WTC11 (cell line): Measurements from ENCODE around the gene PLET1. TPM values are rescaled to one million over a fixed set of nuclear protein-coding genes. Genes with fewer than 3 reads are reported as not detected.

ENCODE experiments used
- ATAC-seq: fragments of 200-7000 bp; cut with Tn5 transposase; 2 replicates; pipeline ENCODE4 v1.10.0; 2021; ENCODE audit warnings: mild to moderate bottlenecking, moderate library complexity
- CTCF ChIA-PET: fragments of 300-600 bp; sonication (Branson Sonifier 250); formaldehyde crosslinking; loops from one replicate; lab custom pipeline; 2021; ENCODE audit warnings: antibody characterized with exemption; lab: Charles Lee
- POLR2A ChIA-PET: fragments of 350-600 bp; sonication (Branson Sonifier 250); formaldehyde crosslinking; loops from one replicate; lab custom pipeline; 2021; ENCODE audit warnings: antibody characterized with exemption; lab: Charles Lee
- DNase-seq: peaks from one replicate; pipeline ENCODE4 v3.0.0; 2021; ENCODE audit warnings: low spot score
- H3K27ac Mint-ChIP-seq: 2 replicates; pipeline ENCODE4 v1.8.0; 2021; ENCODE audit warnings: mixed read lengths
- H3K27me3 Mint-ChIP-seq: 2 replicates; pipeline ENCODE4 v1.8.0; 2021; ENCODE audit warnings: low read depth, mild to moderate bottlenecking, moderate library complexity, mixed read lengths
- H3K36me3 Mint-ChIP-seq: 2 replicates; pipeline ENCODE4 v1.8.0; 2021; ENCODE audit warnings: mixed read lengths
- H3K4me1 Mint-ChIP-seq: 2 replicates; pipeline ENCODE4 v1.8.0; 2022; ENCODE audit warnings: mixed read lengths
- H3K4me3 Mint-ChIP-seq: 2 replicates; pipeline ENCODE4 v1.8.0; 2021; ENCODE audit warnings: mild to moderate bottlenecking, moderate library complexity, mixed read lengths
- H3K9me3 Mint-ChIP-seq: 2 replicates; pipeline ENCODE4 v1.8.0; 2021; ENCODE audit warnings: mixed read lengths
- CREM ChIP-seq: sonication (generic); formaldehyde crosslinking; IDR thresholded peaks from 2 replicates; pipeline ENCODE4 v1.8.1; 2022; ENCODE audit warnings: mild to moderate bottlenecking, missing genetic modification reagents, moderate library complexity
- ETV6 ChIP-seq: sonication (generic); formaldehyde crosslinking; IDR thresholded peaks from 2 replicates; pipeline ENCODE4 v1.8.1; 2022; ENCODE audit warnings: mild to moderate bottlenecking, missing genetic modification reagents
- FOXK1 ChIP-seq: sonication (generic); formaldehyde crosslinking; IDR thresholded peaks from 2 replicates; pipeline ENCODE4 v1.8.0; 2022; ENCODE audit warnings: mild to moderate bottlenecking, moderate library complexity, missing genetic modification reagents
- FOXP1 ChIP-seq: sonication (generic); formaldehyde crosslinking; IDR thresholded peaks from 2 replicates; pipeline ENCODE4 v1.8.0; 2022; ENCODE audit warnings: missing genetic modification reagents, mild to moderate bottlenecking, moderate library complexity, borderline replicate concordance
- GTF2I ChIP-seq: fragments of 250-450 bp; sonication (Bioruptor Pico); conservative IDR thresholded peaks from 2 replicates; pipeline ENCODE4 v1.4.0; 2021; ENCODE audit warnings: mild to moderate bottlenecking
- NFE2L1 ChIP-seq: sonication (generic); formaldehyde crosslinking; IDR thresholded peaks from 2 replicates; pipeline ENCODE4 v1.8.1; 2023; ENCODE audit warnings: missing genetic modification reagents
- NFYB ChIP-seq: sonication (generic); formaldehyde crosslinking; conservative IDR thresholded peaks from 2 replicates; pipeline ENCODE4 v1.8.0; 2022; ENCODE audit warnings: low read depth, missing genetic modification reagents
- PRRX2 ChIP-seq: fragments of 250-450 bp; sonication (Bioruptor Pico); IDR thresholded peaks from 2 replicates; pipeline ENCODE4 v1.8.0; 2021; ENCODE audit warnings: mild to moderate bottlenecking
- SOX15 ChIP-seq: fragments of 250-450 bp; sonication (Bioruptor Pico); IDR thresholded peaks from 2 replicates; pipeline ENCODE4 v1.9.0; 2021; ENCODE audit warnings: mild to moderate bottlenecking
- TCF7 ChIP-seq: sonication (generic); formaldehyde crosslinking; IDR thresholded peaks from 2 replicates; pipeline ENCODE4 v1.8.0; 2022; ENCODE audit warnings: mild to moderate bottlenecking, low read depth, missing genetic modification reagents, moderate library complexity
- TEAD4 ChIP-seq: sonication (generic); formaldehyde crosslinking; IDR thresholded peaks from 2 replicates; pipeline ENCODE4 v1.8.0; 2022; ENCODE audit warnings: mild to moderate bottlenecking, missing genetic modification reagents
- ZNF263 ChIP-seq: sonication (generic); formaldehyde crosslinking; IDR thresholded peaks from 2 replicates; pipeline ENCODE4 v1.8.1; 2022; ENCODE audit warnings: low read depth, mild to moderate bottlenecking, moderate library complexity, missing genetic modification reagents
- total RNA-seq: library from RNA; stranded (reverse); gene quantifications from 3 replicates; pipeline ENCODE4 v1.2.3, GENCODE V29; 2021
- TF ChIP-seq, protein P1 (sequence below): sonication (generic); formaldehyde crosslinking; IDR thresholded peaks from 2 replicates; pipeline ENCODE4 v1.8.0; 2023; ENCODE audit warnings: mild to moderate bottlenecking, missing genetic modification reagents
- TF ChIP-seq, protein P2 (sequence below): fragments of 250-450 bp; sonication (Bioruptor Pico); IDR thresholded peaks from 2 replicates; pipeline ENCODE4 v2.1.2; 2022; ENCODE audit warnings: mild to moderate bottlenecking, moderate library complexity
- TF ChIP-seq, protein P3 (sequence below): fragments of 200-600 bp; IDR thresholded peaks from 2 replicates; pipeline ENCODE4 v1.8.0; 2022; ENCODE audit warnings: antibody characterized with exemption
- TF ChIP-seq, protein P4 (sequence below): sonication (generic); formaldehyde crosslinking; IDR thresholded peaks from 2 replicates; pipeline ENCODE4 v1.8.1; 2023; ENCODE audit warnings: mild to moderate bottlenecking, missing genetic modification reagents
- TF ChIP-seq, protein P5 (sequence below): sonication (generic); formaldehyde crosslinking; IDR thresholded peaks from 2 replicates; pipeline ENCODE4 v1.8.1; 2023; ENCODE audit warnings: mild to moderate bottlenecking, missing genetic modification reagents, moderate library complexity

The PLET1 gene
- total RNA-seq, 1 experiment from 2014 or later: not detected

DNA sequence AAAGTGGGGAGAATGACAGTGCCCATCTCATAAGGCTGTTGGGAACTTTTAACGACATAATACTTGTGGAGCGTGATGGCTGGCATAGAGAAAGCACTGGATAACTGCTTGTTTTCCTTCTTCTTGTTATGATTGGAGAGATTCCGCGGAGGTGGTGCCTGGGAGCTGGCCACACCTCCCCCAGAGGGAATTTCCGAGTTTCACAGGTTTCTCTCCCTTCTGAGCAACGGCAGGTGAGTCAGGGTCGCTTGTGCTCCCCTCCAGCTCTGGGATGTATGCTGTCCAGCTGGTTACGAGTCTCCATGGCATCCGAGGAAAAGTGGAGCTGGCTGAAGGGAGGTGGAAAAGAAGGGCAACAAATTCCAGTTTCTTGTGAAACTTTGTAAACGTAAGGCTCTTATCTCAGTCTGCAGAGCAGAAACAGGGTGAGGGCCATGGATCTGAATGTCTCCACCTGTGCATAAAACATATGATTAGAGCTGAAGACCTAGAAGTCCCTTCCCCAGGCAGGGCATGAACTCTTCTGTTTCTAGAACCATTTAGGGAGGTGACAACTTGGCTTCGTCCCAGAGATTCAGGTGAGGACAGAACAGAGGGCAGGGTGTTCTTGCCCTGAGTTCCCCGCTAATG lies 10.0 kb upstream of the PLET1 start:
- H3K4me3 Mint-ChIP-seq: peak overlapping the region; percentile 13; the same call in 1 of the 2 replicates
- H3K27me3 Mint-ChIP-seq: no peaks in the 10 kb centered on the region
- 0 out of 2 replicates have a peak, but pooled peaks cover 3% of the 10 kb centered on the region for H3K9me3 Mint-ChIP-seq
- ChIA-PET POLR2A (no interaction called here), CTCF (interaction anchor here (1.3 to 2.5 kb wide), 3 partner anchors 10 to 183 kb away, joined by 3 to 20 read pairs (median 4); no protein-coding TSS in a partner anchor)
- no peaks in the 10 kb centered on the region for H3K36me3 Mint-ChIP-seq
- TF ChIP-seq NFYB (CRISPR knock-in tag) (no peak), TEAD4 (CRISPR knock-in tag) (no peak), FOXK1 (CRISPR knock-in tag) (no peak), PRRX2 (CRISPR knock-in tag) (no peak)
- TF ChIP-seq, protein P1, sequence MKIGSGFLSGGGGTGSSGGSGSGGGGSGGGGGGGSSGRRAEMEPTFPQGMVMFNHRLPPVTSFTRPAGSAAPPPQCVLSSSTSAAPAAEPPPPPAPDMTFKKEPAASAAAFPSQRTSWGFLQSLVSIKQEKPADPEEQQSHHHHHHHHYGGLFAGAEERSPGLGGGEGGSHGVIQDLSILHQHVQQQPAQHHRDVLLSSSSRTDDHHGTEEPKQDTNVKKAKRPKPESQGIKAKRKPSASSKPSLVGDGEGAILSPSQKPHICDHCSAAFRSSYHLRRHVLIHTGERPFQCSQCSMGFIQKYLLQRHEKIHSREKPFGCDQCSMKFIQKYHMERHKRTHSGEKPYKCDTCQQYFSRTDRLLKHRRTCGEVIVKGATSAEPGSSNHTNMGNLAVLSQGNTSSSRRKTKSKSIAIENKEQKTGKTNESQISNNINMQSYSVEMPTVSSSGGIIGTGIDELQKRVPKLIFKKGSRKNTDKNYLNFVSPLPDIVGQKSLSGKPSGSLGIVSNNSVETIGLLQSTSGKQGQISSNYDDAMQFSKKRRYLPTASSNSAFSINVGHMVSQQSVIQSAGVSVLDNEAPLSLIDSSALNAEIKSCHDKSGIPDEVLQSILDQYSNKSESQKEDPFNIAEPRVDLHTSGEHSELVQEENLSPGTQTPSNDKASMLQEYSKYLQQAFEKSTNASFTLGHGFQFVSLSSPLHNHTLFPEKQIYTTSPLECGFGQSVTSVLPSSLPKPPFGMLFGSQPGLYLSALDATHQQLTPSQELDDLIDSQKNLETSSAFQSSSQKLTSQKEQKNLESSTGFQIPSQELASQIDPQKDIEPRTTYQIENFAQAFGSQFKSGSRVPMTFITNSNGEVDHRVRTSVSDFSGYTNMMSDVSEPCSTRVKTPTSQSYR (CRISPR knock-in tag): no peak
- ATAC-seq (peak; percentile 94), DNase-seq (peak; percentile 21)
- H3K27ac Mint-ChIP-seq: no peak overlapping the region
- H3K4me1 Mint-ChIP-seq: peaks cover 11% of the 10 kb centered on the region

DNA sequence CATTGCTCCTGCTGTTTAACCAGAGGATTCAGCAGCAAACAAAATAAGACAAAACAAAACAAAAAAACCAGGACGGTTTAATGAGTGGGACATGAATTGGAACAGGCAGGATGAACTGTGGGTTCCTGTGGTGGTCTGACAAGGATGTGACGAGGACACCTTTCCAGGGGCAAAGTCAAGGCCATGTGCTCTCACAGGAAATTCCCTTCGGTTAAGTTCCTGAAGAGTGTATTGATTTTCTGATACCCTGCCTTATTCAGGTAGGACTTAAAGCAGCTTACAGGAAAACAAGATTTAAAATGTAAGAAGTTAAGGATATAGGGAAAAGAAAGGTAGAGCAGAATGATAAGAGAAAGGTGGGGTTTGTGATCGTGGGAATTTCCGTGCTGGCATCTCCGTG lies 8.5 kb upstream of the PLET1 start:
- no peaks in the 10 kb centered on the region for H3K27me3 Mint-ChIP-seq

More for the DNA sequence above, 8.5 kb upstream of the PLET1 start:
- no peak for DNase-seq
- H3K4me3 Mint-ChIP-seq: no peak overlapping the region
- POLR2A ChIA-PET: no interaction called here
- H3K27ac Mint-ChIP-seq: no peak overlapping the region
- no peaks in the 10 kb centered on the region for H3K36me3 Mint-ChIP-seq
- CTCF ChIA-PET: interaction anchor here (6.1 kb wide), 1 partner anchor 11 kb away, joined by 22 read pairs; no protein-coding TSS in a partner anchor
- TF ChIP-seq CREM: no peak
- TF ChIP-seq, protein P2, sequence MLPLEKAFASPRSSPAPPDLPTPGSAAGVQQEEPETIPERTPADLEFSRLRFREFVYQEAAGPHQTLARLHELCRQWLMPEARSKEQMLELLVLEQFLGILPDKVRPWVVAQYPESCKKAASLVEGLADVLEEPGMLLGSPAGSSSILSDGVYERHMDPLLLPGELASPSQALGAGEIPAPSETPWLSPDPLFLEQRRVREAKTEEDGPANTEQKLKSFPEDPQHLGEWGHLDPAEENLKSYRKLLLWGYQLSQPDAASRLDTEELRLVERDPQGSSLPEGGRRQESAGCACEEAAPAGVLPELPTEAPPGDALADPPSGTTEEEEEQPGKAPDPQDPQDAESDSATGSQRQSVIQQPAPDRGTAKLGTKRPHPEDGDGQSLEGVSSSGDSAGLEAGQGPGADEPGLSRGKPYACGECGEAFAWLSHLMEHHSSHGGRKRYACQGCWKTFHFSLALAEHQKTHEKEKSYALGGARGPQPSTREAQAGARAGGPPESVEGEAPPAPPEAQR (CRISPR knock-in tag): no peak
- TF ChIP-seq, protein P3, sequence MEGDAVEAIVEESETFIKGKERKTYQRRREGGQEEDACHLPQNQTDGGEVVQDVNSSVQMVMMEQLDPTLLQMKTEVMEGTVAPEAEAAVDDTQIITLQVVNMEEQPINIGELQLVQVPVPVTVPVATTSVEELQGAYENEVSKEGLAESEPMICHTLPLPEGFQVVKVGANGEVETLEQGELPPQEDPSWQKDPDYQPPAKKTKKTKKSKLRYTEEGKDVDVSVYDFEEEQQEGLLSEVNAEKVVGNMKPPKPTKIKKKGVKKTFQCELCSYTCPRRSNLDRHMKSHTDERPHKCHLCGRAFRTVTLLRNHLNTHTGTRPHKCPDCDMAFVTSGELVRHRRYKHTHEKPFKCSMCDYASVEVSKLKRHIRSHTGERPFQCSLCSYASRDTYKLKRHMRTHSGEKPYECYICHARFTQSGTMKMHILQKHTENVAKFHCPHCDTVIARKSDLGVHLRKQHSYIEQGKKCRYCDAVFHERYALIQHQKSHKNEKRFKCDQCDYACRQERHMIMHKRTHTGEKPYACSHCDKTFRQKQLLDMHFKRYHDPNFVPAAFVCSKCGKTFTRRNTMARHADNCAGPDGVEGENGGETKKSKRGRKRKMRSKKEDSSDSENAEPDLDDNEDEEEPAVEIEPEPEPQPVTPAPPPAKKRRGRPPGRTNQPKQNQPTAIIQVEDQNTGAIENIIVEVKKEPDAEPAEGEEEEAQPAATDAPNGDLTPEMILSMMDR: no peak
- TF ChIP-seq FOXP1: no peak
- TF ChIP-seq ETV6 (CRISPR knock-in tag): no peak
- TF ChIP-seq, protein P4, sequence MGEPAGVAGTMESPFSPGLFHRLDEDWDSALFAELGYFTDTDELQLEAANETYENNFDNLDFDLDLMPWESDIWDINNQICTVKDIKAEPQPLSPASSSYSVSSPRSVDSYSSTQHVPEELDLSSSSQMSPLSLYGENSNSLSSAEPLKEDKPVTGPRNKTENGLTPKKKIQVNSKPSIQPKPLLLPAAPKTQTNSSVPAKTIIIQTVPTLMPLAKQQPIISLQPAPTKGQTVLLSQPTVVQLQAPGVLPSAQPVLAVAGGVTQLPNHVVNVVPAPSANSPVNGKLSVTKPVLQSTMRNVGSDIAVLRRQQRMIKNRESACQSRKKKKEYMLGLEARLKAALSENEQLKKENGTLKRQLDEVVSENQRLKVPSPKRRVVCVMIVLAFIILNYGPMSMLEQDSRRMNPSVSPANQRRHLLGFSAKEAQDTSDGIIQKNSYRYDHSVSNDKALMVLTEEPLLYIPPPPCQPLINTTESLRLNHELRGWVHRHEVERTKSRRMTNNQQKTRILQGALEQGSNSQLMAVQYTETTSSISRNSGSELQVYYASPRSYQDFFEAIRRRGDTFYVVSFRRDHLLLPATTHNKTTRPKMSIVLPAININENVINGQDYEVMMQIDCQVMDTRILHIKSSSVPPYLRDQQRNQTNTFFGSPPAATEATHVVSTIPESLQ (CRISPR knock-in tag): no peak
- TF ChIP-seq FOXK1 (CRISPR knock-in tag): no peak
- no peak for TF ChIP-seq NFYB (CRISPR knock-in tag)
- TF ChIP-seq TCF7 (CRISPR knock-in tag): no peak
- TF ChIP-seq GTF2I (CRISPR knock-in tag): no peak
- TF ChIP-seq, protein P5, sequence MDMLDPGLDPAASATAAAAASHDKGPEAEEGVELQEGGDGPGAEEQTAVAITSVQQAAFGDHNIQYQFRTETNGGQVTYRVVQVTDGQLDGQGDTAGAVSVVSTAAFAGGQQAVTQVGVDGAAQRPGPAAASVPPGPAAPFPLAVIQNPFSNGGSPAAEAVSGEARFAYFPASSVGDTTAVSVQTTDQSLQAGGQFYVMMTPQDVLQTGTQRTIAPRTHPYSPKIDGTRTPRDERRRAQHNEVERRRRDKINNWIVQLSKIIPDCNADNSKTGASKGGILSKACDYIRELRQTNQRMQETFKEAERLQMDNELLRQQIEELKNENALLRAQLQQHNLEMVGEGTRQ: no peak
- no peak for TF ChIP-seq ZNF263
- no peak for TF ChIP-seq SOX15 (CRISPR knock-in tag)
- TF ChIP-seq NFE2L1 (CRISPR knock-in tag): no peak
- TF ChIP-seq, all 79 proteins: peak for 0
- Mint-ChIP-seq H3K4me1 (peaks cover 7% of the 10 kb centered on the region), H3K9me3 (0 out of 2 replicates have a peak, but pooled peaks cover 2% of the 10 kb centered on the region)
- ATAC-seq: no peak
